ENCODE results near the gene CEACAM19. TPM values are rescaled to one million over a fixed set of nuclear protein-coding genes. Genes with fewer than 3 reads are reported as not detected.

Gene CEACAM19
- total and polyA plus RNA-seq, 10 of the 15 experiments (the other 5 are each of a cell fraction or from before 2014, with no cell fraction given): 0.13 to 0.31 (median 0.17) TPM; not detected in 4

DNA sequence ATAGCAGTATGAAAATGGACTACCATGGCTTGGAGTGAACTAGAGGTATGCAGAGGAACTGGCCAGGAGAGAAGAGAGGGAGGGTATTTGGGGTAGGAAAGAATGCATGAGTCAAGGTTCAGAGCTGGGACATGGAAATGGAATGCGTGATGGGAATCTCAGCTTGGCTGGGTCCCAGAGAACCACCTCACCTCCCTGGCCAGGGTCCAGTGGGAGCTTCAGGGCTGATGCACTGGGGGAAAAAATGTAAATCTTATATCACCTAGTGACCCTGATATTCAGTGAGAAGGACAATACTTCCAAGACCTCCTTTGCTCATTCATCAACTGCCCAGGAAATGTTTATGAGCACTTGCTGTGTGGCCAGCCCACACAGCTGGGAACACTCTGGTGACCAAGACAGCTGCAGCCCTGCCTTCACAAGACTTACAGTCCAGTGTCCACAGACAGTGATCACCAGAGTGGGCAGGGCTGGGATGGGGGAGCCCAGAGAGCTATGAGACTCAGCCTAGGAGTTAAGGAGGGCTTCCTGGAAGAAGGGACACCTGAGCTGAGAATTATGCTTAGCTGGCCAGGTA is 45.1 kb upstream of the CEACAM19 start:
- no peaks in the 10 kb centered on the region for H3K36me3 ChIP-seq (ENCODE audit: control insufficient read depth in 2 of 2, insufficient read depth in 2 of 2, low read length in 1 of 2)
- no peak overlapping the region for H3K27ac ChIP-seq (ENCODE audit: control insufficient read depth, insufficient read depth)
- BruUV-seq (replicated peaks): no TSS peak
- ChIA-PET CTCF (no interaction called here), POLR2A (no interaction called here), RAD21 (ENCODE audit: unreplicated experiment) (no interaction called here), SMC1A (ENCODE audit: uncharacterized antibody, unreplicated experiment) (no interaction called here)
- in situ Hi-C loops (cut with MboI): no loop called here
- intact Hi-C loops (cut with micrococcal nuclease; ENCODE audit: unreplicated experiment): no loop called here
- no peak overlapping the region for H3K4me3 ChIP-seq
- H4K20me1 ChIP-seq (ENCODE audit: control insufficient read depth, insufficient read depth): no peaks in the 10 kb centered on the region
- no peak overlapping the region for H3K9ac ChIP-seq (ENCODE audit: control insufficient read depth, insufficient read depth, low read length)
- DNase-seq (ENCODE audit: low read depth, low spot score): no peak
- H3K4me2 ChIP-seq (ENCODE audit: control insufficient read depth, insufficient read depth): no peak overlapping the region
- TF ChIP-seq CUX1 (IDR thresholded peaks at IDR 0.05; ENCODE audit: insufficient replicate concordance, low read depth, low read length) (no peak), HDAC2 (IDR thresholded peaks at IDR 0.05) (no peak), HSF1 (IDR thresholded peaks at IDR 0.05; ENCODE audit: low read depth, low read length) (no peak), CEBPB (IDR thresholded peaks at IDR 0.05; ENCODE audit: borderline replicate concordance in 1 of 2, low read depth in 2 of 2, low read length in 2 of 2) (no peak), YY1 (IDR thresholded peaks at IDR 0.05; ENCODE audit: low read depth, low read length) (no peak), ZNF217 (IDR thresholded peaks at IDR 0.05) (no peak), SMAD5 (IDR thresholded peaks at IDR 0.05; ENCODE audit: low read depth) (no peak), PAX8 (IDR thresholded peaks at IDR 0.05) (no peak), STAT1 (conservative IDR thresholded peaks at IDR 0.05) (no peak), SKIL (IDR thresholded peaks at IDR 0.05; ENCODE audit: low read depth, poor library complexity, severe bottlenecking) (no peak)
- TF ChIP-seq, protein P1, sequence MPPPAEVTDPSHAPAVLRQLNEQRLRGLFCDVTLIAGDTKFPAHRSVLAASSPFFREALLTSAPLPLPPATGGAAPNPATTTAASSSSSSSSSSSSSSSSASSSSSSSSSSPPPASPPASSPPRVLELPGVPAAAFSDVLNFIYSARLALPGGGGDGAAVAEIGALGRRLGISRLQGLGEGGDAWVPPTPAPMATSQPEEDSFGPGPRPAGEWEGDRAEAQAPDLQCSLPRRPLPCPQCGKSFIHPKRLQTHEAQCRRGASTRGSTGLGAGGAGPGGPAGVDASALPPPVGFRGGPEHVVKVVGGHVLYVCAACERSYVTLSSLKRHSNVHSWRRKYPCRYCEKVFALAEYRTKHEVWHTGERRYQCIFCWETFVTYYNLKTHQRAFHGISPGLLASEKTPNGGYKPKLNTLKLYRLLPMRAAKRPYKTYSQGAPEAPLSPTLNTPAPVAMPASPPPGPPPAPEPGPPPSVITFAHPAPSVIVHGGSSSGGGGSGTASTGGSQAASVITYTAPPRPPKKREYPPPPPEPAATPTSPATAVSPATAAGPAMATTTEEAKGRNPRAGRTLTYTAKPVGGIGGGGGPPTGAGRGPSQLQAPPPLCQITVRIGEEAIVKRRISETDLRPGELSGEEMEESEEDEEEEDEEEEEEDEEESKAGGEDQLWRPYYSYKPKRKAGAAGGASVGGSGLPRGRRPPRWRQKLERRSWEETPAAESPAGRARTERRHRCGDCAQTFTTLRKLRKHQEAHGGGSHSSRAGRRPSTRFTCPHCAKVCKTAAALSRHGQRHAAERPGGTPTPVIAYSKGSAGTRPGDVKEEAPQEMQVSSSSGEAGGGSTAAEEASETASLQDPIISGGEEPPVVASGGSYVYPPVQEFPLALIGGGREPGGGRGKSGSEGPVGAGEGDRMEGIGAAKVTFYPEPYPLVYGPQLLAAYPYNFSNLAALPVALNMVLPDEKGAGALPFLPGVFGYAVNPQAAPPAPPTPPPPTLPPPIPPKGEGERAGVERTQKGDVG (CRISPR knock-in tag; IDR thresholded peaks at IDR 0.05): no peak
- WGBS (ENCODE audit: insufficient coverage, insufficient replicate concordance, low lambda C conversion rate, missing lambda C conversion rate): 5% methylated on average over 1 of the region's 1 CpG
- no peaks in the 10 kb centered on the region for H3K4me1 ChIP-seq (ENCODE audit: control insufficient read depth, insufficient read depth, low read length)
- H2AFZ ChIP-seq (ENCODE audit: control insufficient read depth, low read depth, low read length): no peak overlapping the region
- FAIRE-seq: no peak
- ATAC-seq: no peak
- no peaks in the 10 kb centered on the region; the same call in 2 of the 3 replicates for H3K9me3 ChIP-seq (replicated peaks; ENCODE audit: control insufficient read depth, insufficient read depth, low read length)
- H3K79me2 ChIP-seq (ENCODE audit: control insufficient read depth, insufficient read depth, low read length): no peaks in the 10 kb centered on the region
- no peaks in the 10 kb centered on the region for H3K27me3 ChIP-seq (replicated peaks in 1 of 2; ENCODE audit: control insufficient read depth in 2 of 2, insufficient read depth in 2 of 2, low read length in 1 of 2)
